HEK293 (cell line): ENCODE measurements around the gene MPV17.

Source experiments
- CTCF ChIA-PET: fragments of 350-600 bp; formaldehyde crosslinking; extraction: SDS; loops from one replicate; lab custom pipeline; 2021; ENCODE audit warnings: antibody characterized with exemption; lab: Yijun Ruan, JAX
- POLR2A ChIA-PET: fragments of 300-600 bp; formaldehyde crosslinking; extraction: SDS; loops from one replicate; lab custom pipeline; 2020; ENCODE audit warnings: antibody characterized with exemption, inconsistent platforms; lab: Yijun Ruan, JAX
- H3K27ac ChIP-seq: fragments of 200-500 bp; sonication (Bioruptor generic); 2 replicates; pipeline ENCODE4 v1.5.1; 2014; ENCODE audit warnings: low read depth, low read length, control low read depth, inconsistent platforms; ENCODE audit errors: extremely low read depth
- H3K36me3 ChIP-seq, 2 experiments: fragments of 200-500 bp in 1 of 2; sonication (Bioruptor generic) in 1 of 2; 1 replicate in 1 of 2; 2 replicates in 1 of 2; pipeline ENCODE4 v1.5.1; 2014 to 2017; ENCODE audit warnings: inconsistent platforms in 2 of 2, low read length in 2 of 2; ENCODE audit not compliant: control insufficient read depth in 2 of 2, insufficient read depth in 1 of 2
- H3K4me1 ChIP-seq: fragments of 200-500 bp; sonication (Bioruptor generic); 2 replicates; pipeline ENCODE4 v1.5.1; 2014; ENCODE audit warnings: mild to moderate bottlenecking, low read length, inconsistent platforms; ENCODE audit not compliant: control insufficient read depth, insufficient read depth
- H3K4me3 ChIP-seq: 2 replicates; pipeline ENCODE4 v1.5.1; 2011; ENCODE audit warnings: low read depth, mild to moderate bottlenecking, control low read depth, low read length, moderate library complexity
- H3K9me3 ChIP-seq: fragments of 200-500 bp; sonication (Bioruptor generic); 2 replicates; pipeline ENCODE4 v1.5.1; 2014; ENCODE audit warnings: low read depth, low read length, inconsistent platforms; ENCODE audit not compliant: control insufficient read depth, insufficient read depth
- EGR2 ChIP-seq: fragments of 450-650 bp; formaldehyde crosslinking; IDR thresholded peaks from 2 replicates; pipeline ENCODE4 v1.5.1; 2016; ENCODE audit warnings: low read depth, missing biosample characterization, missing genetic modification characterization
- GLIS1 ChIP-seq: fragments of 450-650 bp; formaldehyde crosslinking; IDR thresholded peaks from 2 replicates; pipeline ENCODE4 v1.5.1; 2016; ENCODE audit warnings: missing biosample characterization, missing genetic modification characterization
- HOXC10 ChIP-seq: sonication (generic); formaldehyde crosslinking; IDR thresholded peaks from 2 replicates; pipeline ENCODE4 v1.8.1; 2023; ENCODE audit warnings: mild to moderate bottlenecking, missing genetic modification reagents
- IKZF3 ChIP-seq: fragments of 450-650 bp; IDR thresholded peaks from 2 replicates; pipeline ENCODE4 v1.5.0; 2018; ENCODE audit warnings: missing biosample characterization, mild to moderate bottlenecking, missing genetic modification characterization, moderate library complexity
- KLF17 ChIP-seq: fragments of 450-650 bp; formaldehyde crosslinking; IDR thresholded peaks from 2 replicates; pipeline ENCODE4 v1.5.1; 2016; ENCODE audit warnings: missing biosample characterization, missing genetic modification characterization
- MEIS1 ChIP-seq: sonication (generic); formaldehyde crosslinking; IDR thresholded peaks from 2 replicates; pipeline ENCODE4 v1.8.1; 2022; ENCODE audit warnings: missing genetic modification reagents, mild to moderate bottlenecking, borderline replicate concordance
- OVOL3 ChIP-seq: fragments of 450-650 bp; formaldehyde crosslinking; IDR thresholded peaks from 2 replicates; pipeline ENCODE4 v1.5.1; 2016; ENCODE audit warnings: missing biosample characterization, missing genetic modification characterization
- SCRT1 ChIP-seq: fragments of 450-650 bp; formaldehyde crosslinking; IDR thresholded peaks from 2 replicates; pipeline ENCODE4 v1.5.1; 2016; ENCODE audit warnings: missing biosample characterization, missing genetic modification characterization, borderline replicate concordance
- SCRT2 ChIP-seq: fragments of 450-650 bp; formaldehyde crosslinking; IDR thresholded peaks from 2 replicates; pipeline ENCODE4 v1.5.1; 2016; ENCODE audit warnings: missing biosample characterization, missing genetic modification characterization
- SP2 ChIP-seq: fragments of 450-650 bp; formaldehyde crosslinking; IDR thresholded peaks from 2 replicates; pipeline ENCODE4 v1.5.1; 2016; ENCODE audit warnings: missing biosample characterization, missing genetic modification characterization
- ZFP3 ChIP-seq: fragments of 450-650 bp; formaldehyde crosslinking; IDR thresholded peaks from 2 replicates; pipeline ENCODE4 v1.5.1; 2016; ENCODE audit warnings: low read depth, missing biosample characterization, missing genetic modification characterization
- ZFP37 ChIP-seq: fragments of 450-650 bp; formaldehyde crosslinking; IDR thresholded peaks from 2 replicates; pipeline ENCODE4 v1.5.1; 2016; ENCODE audit warnings: missing biosample characterization, missing genetic modification characterization
- ZNF211 ChIP-seq: fragments of 450-650 bp; formaldehyde crosslinking; IDR thresholded peaks from 2 replicates; pipeline ENCODE4 v1.5.1; 2016; ENCODE audit warnings: low read depth, missing biosample characterization, missing genetic modification characterization
- ZNF248 ChIP-seq: fragments of 450-650 bp; formaldehyde crosslinking; IDR thresholded peaks from 2 replicates; pipeline ENCODE4 v1.5.1; 2017; ENCODE audit warnings: missing biosample characterization, missing genetic modification characterization
- ZNF274 ChIP-seq, 2 experiments: fragments of 200-500 bp in 1 of 2; fragments of 450-650 bp in 1 of 2; sonication (Bioruptor generic) in 1 of 2; formaldehyde crosslinking in 1 of 2; IDR thresholded peaks; 2 replicates each; pipeline versions ENCODE4 v1.5.1 to v1.6.1; 2014 to 2016; ENCODE audit warnings: borderline replicate concordance in 1 of 2, inconsistent platforms in 1 of 2, low read length in 1 of 2, missing biosample characterization in 1 of 2, missing genetic modification characterization in 1 of 2
- ZNF335 ChIP-seq: fragments of 450-650 bp; formaldehyde crosslinking; conservative IDR thresholded peaks from 2 replicates; pipeline ENCODE4 v1.5.1; 2016; ENCODE audit warnings: missing biosample characterization, missing genetic modification characterization
- ZNF37A ChIP-seq: fragments of 450-650 bp; IDR thresholded peaks from 2 replicates; pipeline ENCODE4 v1.5.1; 2018; ENCODE audit warnings: missing biosample characterization, missing genetic modification characterization
- ZNF423 ChIP-seq: fragments of 450-650 bp; formaldehyde crosslinking; IDR thresholded peaks from 2 replicates; pipeline ENCODE4 v1.5.1; 2016; ENCODE audit warnings: missing biosample characterization, missing genetic modification characterization
- ZNF549 ChIP-seq: fragments of 450-650 bp; IDR thresholded peaks from 2 replicates; pipeline ENCODE4 v1.5.1; 2018; ENCODE audit warnings: missing biosample characterization, missing genetic modification characterization, mild to moderate bottlenecking, inconsistent platforms, moderate library complexity
- ZNF555 ChIP-seq: fragments of 450-650 bp; formaldehyde crosslinking; conservative IDR thresholded peaks from 2 replicates; pipeline ENCODE4 v1.5.1; 2017; ENCODE audit warnings: missing biosample characterization, mild to moderate bottlenecking, missing genetic modification characterization, inconsistent platforms
- ZNF654 ChIP-seq: fragments of 450-650 bp; formaldehyde crosslinking; IDR thresholded peaks from 2 replicates; pipeline ENCODE4 v1.5.1; 2016; ENCODE audit warnings: low read depth, missing biosample characterization, missing genetic modification characterization
- ZNF664 ChIP-seq: fragments of 450-650 bp; formaldehyde crosslinking; IDR thresholded peaks from 2 replicates; pipeline ENCODE4 v1.5.1; 2016; ENCODE audit warnings: missing biosample characterization, missing genetic modification characterization
- ZNF704 ChIP-seq: fragments of 450-650 bp; formaldehyde crosslinking; IDR thresholded peaks from 2 replicates; pipeline ENCODE4 v1.5.1; 2016; ENCODE audit warnings: missing biosample characterization, missing genetic modification characterization
- ZNF837 ChIP-seq: fragments of 450-650 bp; formaldehyde crosslinking; IDR thresholded peaks from 2 replicates; pipeline ENCODE4 v1.5.1; 2016; ENCODE audit warnings: missing biosample characterization, missing genetic modification characterization
- TF ChIP-seq, protein P1 (sequence below): IDR thresholded peaks from 2 replicates; pipeline ENCODE4 v1.6.1; 2011; ENCODE audit warnings: mild to moderate bottlenecking, low read depth, low read length, borderline replicate concordance
- TF ChIP-seq, protein P2 (sequence below): fragments of 450-650 bp; formaldehyde crosslinking; IDR thresholded peaks from 2 replicates; pipeline ENCODE4; 2016; ENCODE audit warnings: missing biosample characterization, missing genetic modification characterization
- TF ChIP-seq, protein P3 (sequence below): fragments of 450-650 bp; formaldehyde crosslinking; IDR thresholded peaks from 2 replicates; pipeline ENCODE4 v1.5.1; 2016; ENCODE audit warnings: missing biosample characterization, missing genetic modification characterization

MPV17 gene

GRCh38 chr2:27369471-27370025 is 46.7 kb upstream of the MPV17 start:
- H3K9me3 ChIP-seq = no peaks in the 10 kb centered on the region
- ChIA-PET CTCF (interaction anchor here (0.6 to 1.6 kb wide), 16 partner anchors 8 to 1419 kb away, joined by 3 to 8 read pairs (median 4); partner anchors contain the start of genes FNDC4, MPV17 and ZNF512), POLR2A (interaction anchor here (0.6 to 1.9 kb wide), 14 partner anchors 9 to 282 kb away, joined by 3 to 22 read pairs (median 4); partner anchors contain the start of genes CCDC121, GPN1, GTF3C2 and MPV17)
- H3K4me3 ChIP-seq = peak overlapping the region; percentile 85
- TF ChIP-seq EGR2 = no peak
- TF ChIP-seq ZNF555 (tag by site-specific recombination) = no peak
- TF ChIP-seq, protein P1, sequence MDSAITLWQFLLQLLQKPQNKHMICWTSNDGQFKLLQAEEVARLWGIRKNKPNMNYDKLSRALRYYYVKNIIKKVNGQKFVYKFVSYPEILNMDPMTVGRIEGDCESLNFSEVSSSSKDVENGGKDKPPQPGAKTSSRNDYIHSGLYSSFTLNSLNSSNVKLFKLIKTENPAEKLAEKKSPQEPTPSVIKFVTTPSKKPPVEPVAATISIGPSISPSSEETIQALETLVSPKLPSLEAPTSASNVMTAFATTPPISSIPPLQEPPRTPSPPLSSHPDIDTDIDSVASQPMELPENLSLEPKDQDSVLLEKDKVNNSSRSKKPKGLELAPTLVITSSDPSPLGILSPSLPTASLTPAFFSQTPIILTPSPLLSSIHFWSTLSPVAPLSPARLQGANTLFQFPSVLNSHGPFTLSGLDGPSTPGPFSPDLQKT = no peak
- TF ChIP-seq ZNF37A (tag by site-specific recombination) = peak; percentile 85
- no peak for TF ChIP-seq IKZF3 (tag by site-specific recombination)
- TF ChIP-seq ZNF549 = no peak
- no peak for TF ChIP-seq ZNF211 (tag by site-specific recombination)
- peak; percentile 98 for TF ChIP-seq SCRT2 (tag by site-specific recombination)
- 0 out of 2 replicates have a peak, but pooled peaks have one; percentile 13 for TF ChIP-seq ZNF335
- TF ChIP-seq ZNF654 = no peak
- no peak for TF ChIP-seq ZNF248 (tag by site-specific recombination)
- peak; percentile 76; the same call in 1 of the 2 replicates for TF ChIP-seq SCRT1 (tag by site-specific recombination)
- no peak for TF ChIP-seq ZFP37
- no peak for TF ChIP-seq ZFP3 (tag by site-specific recombination)
- TF ChIP-seq GLIS1 = peak; percentile 3; the same call in 1 of the 2 replicates
- TF ChIP-seq ZNF423 (tag by site-specific recombination) = no peak
- no peak for TF ChIP-seq SP2
- no peak for TF ChIP-seq MEIS1 (CRISPR knock-in tag)
- no peak for TF ChIP-seq ZNF837
- TF ChIP-seq KLF17 (tag by site-specific recombination) = no peak
- TF ChIP-seq ZNF664 = no peak
- TF ChIP-seq, protein P2, sequence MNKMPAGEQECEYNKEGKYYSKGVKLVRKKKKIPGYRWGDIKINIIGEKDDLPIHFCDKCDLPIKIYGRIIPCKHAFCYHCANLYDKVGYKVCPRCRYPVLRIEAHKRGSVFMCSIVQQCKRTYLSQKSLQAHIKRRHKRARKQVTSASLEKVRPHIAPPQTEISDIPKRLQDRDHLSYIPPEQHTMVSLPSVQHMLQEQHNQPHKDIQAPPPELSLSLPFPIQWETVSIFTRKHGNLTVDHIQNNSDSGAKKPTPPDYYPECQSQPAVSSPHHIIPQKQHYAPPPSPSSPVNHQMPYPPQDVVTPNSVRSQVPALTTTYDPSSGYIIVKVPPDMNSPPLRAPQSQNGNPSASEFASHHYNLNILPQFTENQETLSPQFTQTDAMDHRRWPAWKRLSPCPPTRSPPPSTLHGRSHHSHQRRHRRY (tag by site-specific recombination) = no peak
- no peak for TF ChIP-seq ZNF274 (IDR thresholded peaks at IDR 0.05; ENCODE audit: low read length)
- no peak for TF ChIP-seq ZNF274 (tag by site-specific recombination; IDR thresholded peaks at IDR 0.05; ENCODE audit: borderline replicate concordance)
- TF ChIP-seq ZNF704 (tag by site-specific recombination) = no peak
- 0 out of 2 replicates have a peak, but pooled peaks have one; percentile 41 for TF ChIP-seq HOXC10 (CRISPR knock-in tag)
- no peak for TF ChIP-seq OVOL3 (tag by site-specific recombination)
- TF ChIP-seq, protein P3, sequence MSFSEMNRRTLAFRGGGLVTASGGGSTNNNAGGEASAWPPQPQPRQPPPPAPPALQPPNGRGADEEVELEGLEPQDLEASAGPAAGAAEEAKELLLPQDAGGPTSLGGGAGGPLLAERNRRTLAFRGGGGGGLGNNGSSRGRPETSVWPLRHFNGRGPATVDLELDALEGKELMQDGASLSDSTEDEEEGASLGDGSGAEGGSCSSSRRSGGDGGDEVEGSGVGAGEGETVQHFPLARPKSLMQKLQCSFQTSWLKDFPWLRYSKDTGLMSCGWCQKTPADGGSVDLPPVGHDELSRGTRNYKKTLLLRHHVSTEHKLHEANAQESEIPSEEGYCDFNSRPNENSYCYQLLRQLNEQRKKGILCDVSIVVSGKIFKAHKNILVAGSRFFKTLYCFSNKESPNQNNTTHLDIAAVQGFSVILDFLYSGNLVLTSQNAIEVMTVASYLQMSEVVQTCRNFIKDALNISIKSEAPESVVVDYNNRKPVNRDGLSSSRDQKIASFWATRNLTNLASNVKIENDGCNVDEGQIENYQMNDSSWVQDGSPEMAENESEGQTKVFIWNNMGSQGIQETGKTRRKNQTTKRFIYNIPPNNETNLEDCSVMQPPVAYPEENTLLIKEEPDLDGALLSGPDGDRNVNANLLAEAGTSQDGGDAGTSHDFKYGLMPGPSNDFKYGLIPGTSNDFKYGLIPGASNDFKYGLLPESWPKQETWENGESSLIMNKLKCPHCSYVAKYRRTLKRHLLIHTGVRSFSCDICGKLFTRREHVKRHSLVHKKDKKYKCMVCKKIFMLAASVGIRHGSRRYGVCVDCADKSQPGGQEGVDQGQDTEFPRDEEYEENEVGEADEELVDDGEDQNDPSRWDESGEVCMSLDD = no peak
- TF ChIP-seq, all 188 proteins: peak for 6
- Histone ChIP-seq H3K4me1 (no peaks in the 10 kb centered on the region), H3K36me3 (peaks cover 39 to 67% of the 10 kb centered on the region in 2 experiments), H3K27ac (peak overlapping the region; percentile 79)
